GM19193 (cell line): ENCODE results near the gene VIL1.

ENCODE experiments used
- POLR2A ChIP-seq: IDR thresholded peaks from 4 replicates; pipeline ENCODE4 v1.6.1; 2011; ENCODE audit not compliant: insufficient read depth, insufficient read length; ENCODE audit errors: extremely low read depth

Gene VIL1

GRCh38 chr2:218407717-218408116, 11.2 kb upstream of the VIL1 start:
- TF ChIP-seq POLR2A: no peak

GRCh38 chr2:218418321-218418716, 604 bp upstream of the VIL1 start:
- no peak for TF ChIP-seq POLR2A

- TF ChIP-seq POLR2A: no peak
Observed at GRCh38 chr2:218419630-218420216, 800 bp downstream of the VIL1 start.

GRCh38 chr2:218421027-218421426, 2.1 kb downstream of the VIL1 start:
- no peak for TF ChIP-seq POLR2A

GRCh38 chr2:218422403-218423086, 3.6 kb downstream of the VIL1 start:
- no peak for TF ChIP-seq POLR2A

- no peak for TF ChIP-seq POLR2A
Observed at GRCh38 chr2:218423584-218423983, 4.7 kb downstream of the VIL1 start.

GRCh38 chr2:218425531-218425930, 6.6 kb downstream of the VIL1 start:
- TF ChIP-seq POLR2A: no peak

GRCh38 chr2:218427741-218428140, 8.8 kb downstream of the VIL1 start:
- TF ChIP-seq POLR2A: no peak

GRCh38 chr2:218428846-218429558, 10.1 kb downstream of the VIL1 start:
- TF ChIP-seq POLR2A: no peak

- no peak for TF ChIP-seq POLR2A
Observed at GRCh38 chr2:218429911-218430692, 11.2 kb downstream of the VIL1 start.

- no peak for TF ChIP-seq POLR2A
Observed at GRCh38 chr2:218430721-218431120, 11.8 kb downstream of the VIL1 start.

- no peak for TF ChIP-seq POLR2A
Observed at GRCh38 chr2:218431878-218432277, 13.0 kb downstream of the VIL1 start.

- no peak for TF ChIP-seq POLR2A
Observed at GRCh38 chr2:218432676-218433365, 13.9 kb downstream of the VIL1 start.

- TF ChIP-seq POLR2A: no peak
Observed at GRCh38 chr2:218434456-218434855, 15.5 kb downstream of the VIL1 start.

- no peak for TF ChIP-seq POLR2A
Observed at GRCh38 chr2:218435003-218435982, 16.4 kb downstream of the VIL1 start.
